Dermis blood vessel endothelial cell (primary cell): Measurements from ENCODE around the gene OR8K1. TPM values are rescaled to one million over a fixed set of nuclear protein-coding genes. Genes with fewer than 3 reads are reported as not detected.

Experiments used
- DNase-seq: peaks from one replicate; pipeline ENCODE4 v3.0.0; 2010
- total RNA-seq: library from RNA; depleted of rRNA; stranded (reverse); fragments of >200 nt; gene quantifications from 2 replicates; pipeline ENCODE4 v1.2.3, GENCODE V29; 2014

OR8K1 gene
- not detected in 2 replicates for total RNA-seq

- DNase-seq = no peak
These were observed at the start of gene OR8K1 for GRCh38 chr11:56345739-56346138. OR8K1 (plus strand) TSS chr11:56346039; CDS start chr11:56346039, 0 bp downstream.

- DNase-seq = no peak
These were observed 48.9 kb upstream of the OR8K1 start for GRCh38 chr11:56296898-56297297.

GRCh38 chr11:56307836-56308235, 38.0 kb upstream of the OR8K1 start:
- no peak for DNase-seq

DNA sequence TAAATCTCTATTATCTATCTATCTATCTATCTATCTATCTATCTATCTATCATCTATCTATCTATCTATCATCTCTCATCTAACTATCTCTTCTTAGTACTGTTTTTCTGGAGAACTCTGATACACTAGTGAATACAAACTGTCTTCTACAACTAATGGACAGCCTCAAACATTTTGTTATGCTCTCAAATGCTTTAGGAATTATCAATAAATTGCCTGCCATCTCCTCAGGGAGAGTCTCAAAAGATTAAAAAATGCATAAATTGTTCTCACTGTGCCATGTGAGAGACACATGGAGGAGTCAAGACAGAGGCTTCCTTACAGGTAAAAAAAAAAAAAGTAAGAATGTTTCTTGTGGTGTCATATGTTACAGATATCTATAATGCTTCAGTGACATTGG, 31.0 kb upstream of the OR8K1 start, which contains the start of gene OR8K3:
OR8K3 (plus strand) TSS at position 301 of the 400 bp plus-strand sequence. CDS start 3,163 bp downstream, outside the sequence.
- no peak for DNase-seq

- DNase-seq = no peak
These were observed 13.9 kb upstream of the OR8K1 start for GRCh38 chr11:56331861-56332491.

DNA sequence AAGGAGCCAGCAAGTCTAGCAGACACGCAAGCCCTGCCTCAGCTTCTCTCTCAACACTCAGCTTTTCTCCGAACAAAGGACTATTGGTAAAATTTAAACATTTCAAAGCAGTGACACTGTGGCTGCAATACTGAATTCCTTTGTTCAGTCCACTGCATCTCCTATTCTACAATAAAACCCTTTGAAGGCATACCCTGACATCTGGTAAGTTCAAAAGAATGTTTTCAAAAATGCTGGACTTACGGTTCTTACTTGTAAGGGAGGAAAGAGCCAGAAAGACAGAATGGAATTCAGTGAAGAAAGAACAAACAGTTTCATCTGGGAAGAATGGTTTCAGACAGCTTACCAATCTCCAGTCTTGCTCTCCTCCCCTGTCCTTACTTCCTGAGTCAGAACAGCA, 12.7 kb upstream of the OR8K1 start:
- DNase-seq = no peak

- DNase-seq = no peak
These were observed 5.5 kb upstream of the OR8K1 start for GRCh38 chr11:56340289-56340688.

- DNase-seq = no peak
These were observed 8.2 kb downstream of the OR8K1 start, which contains the start of gene OR8J1 for GRCh38 chr11:56353991-56354390. OR8J1 (plus strand) TSS chr11:56354291; CDS start chr11:56360247, 5,956 bp downstream.

- no peak for DNase-seq
These were observed 29.5 kb downstream of the OR8K1 start, which contains the start of gene OR8U1 for GRCh38 chr11:56375324-56375723. OR8U1 (plus strand) TSS chr11:56375624; CDS start chr11:56375624, 0 bp downstream.

- DNase-seq = no peak
These were observed 34.3 kb downstream of the OR8K1 start for GRCh38 chr11:56380120-56380519.

DNA sequence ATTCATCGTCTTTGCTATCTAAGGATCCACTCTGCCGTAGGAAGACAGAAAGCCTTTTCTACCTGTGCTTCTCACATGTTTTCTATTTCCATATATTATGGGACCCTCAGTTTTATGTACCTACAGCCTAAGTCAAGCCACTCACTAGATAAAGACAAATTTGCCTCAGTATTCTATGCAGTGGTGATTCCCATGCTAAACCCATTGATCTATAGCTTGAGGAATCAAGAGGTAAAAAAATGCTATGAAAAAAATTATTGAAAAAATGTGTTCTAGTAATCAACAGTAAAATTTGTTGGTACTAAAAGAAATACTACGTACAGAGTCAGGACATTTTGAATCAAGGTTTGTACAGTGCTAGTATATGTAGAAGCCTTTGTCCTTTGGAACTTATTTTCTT, 48.5 kb downstream of the OR8K1 start:
- DNase-seq = no peak

DNA sequence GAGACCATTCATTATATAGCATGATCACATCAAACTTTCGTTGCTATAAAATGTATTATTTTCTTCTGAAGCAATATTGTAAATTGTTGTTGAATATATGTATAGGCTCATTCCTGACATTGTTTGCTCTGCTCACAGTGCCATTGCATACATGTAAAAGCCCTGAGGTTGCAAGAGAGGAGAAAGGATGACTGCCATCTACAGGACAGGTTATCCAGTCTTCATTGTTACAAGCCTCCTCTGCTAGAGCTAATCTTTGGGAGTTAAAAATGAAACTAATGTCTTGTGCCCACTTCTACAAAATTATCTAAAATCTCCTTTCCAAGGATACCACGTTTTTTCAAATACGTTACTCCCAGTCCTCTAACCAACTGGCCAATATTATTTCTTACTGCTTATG, 50.2 kb downstream of the OR8K1 start:
- no peak for DNase-seq

Other genes with a start within 250 kb of the OR8K1 start
- gene OR8H2, start 242.4 kb upstream of the OR8K1 start, total RNA-seq = not detected in 2 replicates
- gene OR8H3, start 223.7 kb upstream of the OR8K1 start, total RNA-seq = not detected in 2 replicates
- gene OR8J3, start 205.8 kb upstream of the OR8K1 start, total RNA-seq = not detected in 2 replicates
- gene OR8K5, start 185.7 kb upstream of the OR8K1 start, total RNA-seq = not detected in 2 replicates
- gene OR5J2, start 169.4 kb upstream of the OR8K1 start, total RNA-seq = not detected in 2 replicates
- gene OR5T2, start 111.8 kb upstream of the OR8K1 start, total RNA-seq = not detected in 2 replicates
- not detected in 2 replicates for gene OR5T3, start 93.8 kb upstream of the OR8K1 start, total RNA-seq
- gene OR5T1, start 71.9 kb upstream of the OR8K1 start, total RNA-seq = not detected in 2 replicates
- gene OR8H1, start 53.8 kb upstream of the OR8K1 start, total RNA-seq = not detected in 2 replicates
- gene OR8K3, start 30.9 kb upstream of the OR8K1 start, total RNA-seq = not detected in 2 replicates
- gene OR8J1, start 8.3 kb downstream of the OR8K1 start, total RNA-seq = not detected in 2 replicates
- gene OR8U1, start 29.6 kb downstream of the OR8K1 start, total RNA-seq = not detected in 2 replicates
- gene OR5AL1, start 66.7 kb downstream of the OR8K1 start, total RNA-seq = not detected in 2 replicates
- not detected in 2 replicates for gene OR5M3, start 127.3 kb downstream of the OR8K1 start, total RNA-seq
- gene OR5M8, start 145.3 kb downstream of the OR8K1 start, total RNA-seq = not detected in 2 replicates
- gene OR5M11, start 197.2 kb downstream of the OR8K1 start, total RNA-seq = not detected in 2 replicates
- not detected in 2 replicates for gene OR5M10, start 231.7 kb downstream of the OR8K1 start, total RNA-seq